Measurements from ENCODE around the gene EHBP1.

Gene EHBP1

GRCh38 chr2:62968168-62968567 is 262.7 kb downstream of the EHBP1 start:
- TF ChIP-seq MYC (IDR thresholded peaks at IDR 0.05; ENCODE audit: low read depth, low read length) = no peak
- TF ChIP-seq MAX (IDR thresholded peaks at IDR 0.05; ENCODE audit: low read depth, low read length) = no peak
- TF ChIP-seq POLR2A (IDR thresholded peaks at IDR 0.05; ENCODE audit: extremely low read depth, insufficient read length) = no peak
- TF ChIP-seq CTCF (IDR thresholded peaks at IDR 0.05; ENCODE audit: low read depth, low read length) = no peak
- H3K4me3 ChIP-seq (ENCODE audit: low read depth, low read length) = no peak overlapping the region
- DNase-seq (ENCODE audit: low read depth) = no peak

- no peak overlapping the region for H3K4me3 ChIP-seq (ENCODE audit: low read depth, low read length)
- TF ChIP-seq MYC (IDR thresholded peaks at IDR 0.05; ENCODE audit: low read depth, low read length) (no peak), POLR2A (IDR thresholded peaks at IDR 0.05; ENCODE audit: extremely low read depth, insufficient read length) (no peak), CTCF (IDR thresholded peaks at IDR 0.05; ENCODE audit: low read depth, low read length) (no peak), MAX (IDR thresholded peaks at IDR 0.05; ENCODE audit: low read depth, low read length) (no peak)
- no peak for DNase-seq (ENCODE audit: low read depth)
Observed at GRCh38 chr2:62968668-62969067, 263.2 kb downstream of the EHBP1 start.

- DNase-seq (ENCODE audit: low read depth) = no peak
Observed at GRCh38 chr2:62971936-62972335, 266.4 kb downstream of the EHBP1 start.

GRCh38 chr2:62972601-62973000 is 267.1 kb downstream of the EHBP1 start:
- H3K4me3 ChIP-seq (ENCODE audit: low read depth, low read length) = no peak overlapping the region
- TF ChIP-seq POLR2A (IDR thresholded peaks at IDR 0.05; ENCODE audit: extremely low read depth, insufficient read length) (no peak), CTCF (IDR thresholded peaks at IDR 0.05; ENCODE audit: low read depth, low read length) (no peak), MYC (IDR thresholded peaks at IDR 0.05; ENCODE audit: low read depth, low read length) (no peak), MAX (IDR thresholded peaks at IDR 0.05; ENCODE audit: low read depth, low read length) (no peak)
- no peak for DNase-seq (ENCODE audit: low read depth)

More at GRCh38 chr2:62971936-62972335, 266.4 kb downstream of the EHBP1 start:
- no peak overlapping the region for H3K4me3 ChIP-seq (ENCODE audit: low read depth, low read length)
- TF ChIP-seq POLR2A (IDR thresholded peaks at IDR 0.05; ENCODE audit: extremely low read depth, insufficient read length) (no peak), MYC (IDR thresholded peaks at IDR 0.05; ENCODE audit: low read depth, low read length) (no peak), MAX (IDR thresholded peaks at IDR 0.05; ENCODE audit: low read depth, low read length) (no peak), CTCF (IDR thresholded peaks at IDR 0.05; ENCODE audit: low read depth, low read length) (no peak)

GRCh38 chr2:62974999-62975398 is 269.5 kb downstream of the EHBP1 start:
- no peak for TF ChIP-seq MAX (IDR thresholded peaks at IDR 0.05; ENCODE audit: low read depth, low read length)
- TF ChIP-seq MYC (IDR thresholded peaks at IDR 0.05; ENCODE audit: low read depth, low read length) = no peak
- no peak for TF ChIP-seq CTCF (IDR thresholded peaks at IDR 0.05; ENCODE audit: low read depth, low read length)
- TF ChIP-seq POLR2A (IDR thresholded peaks at IDR 0.05; ENCODE audit: extremely low read depth, insufficient read length) = no peak
- no peak for DNase-seq (ENCODE audit: low read depth)

GRCh38 chr2:62991605-62992004 is 286.1 kb downstream of the EHBP1 start:
- no peak for DNase-seq (ENCODE audit: low read depth)
- TF ChIP-seq MYC (IDR thresholded peaks at IDR 0.05; ENCODE audit: low read depth, low read length) = no peak
- TF ChIP-seq POLR2A (IDR thresholded peaks at IDR 0.05; ENCODE audit: extremely low read depth, insufficient read length) = no peak
- no peak for TF ChIP-seq MAX (IDR thresholded peaks at IDR 0.05; ENCODE audit: low read depth, low read length)
- no peak for TF ChIP-seq CTCF (IDR thresholded peaks at IDR 0.05; ENCODE audit: low read depth, low read length)
- no peak overlapping the region for H3K4me3 ChIP-seq (ENCODE audit: low read depth, low read length)

More at GRCh38 chr2:62974999-62975398, 269.5 kb downstream of the EHBP1 start:
- no peak overlapping the region for H3K4me3 ChIP-seq (ENCODE audit: low read depth, low read length)
